Activated naive CD4-positive, alpha-beta T cell treated with anti-CD3 and anti-CD28 coated beads, Interleukin-2, amount 50 U/mL, for 24 hours (primary cell): ENCODE data around the gene RASA4B.
A peak's percentile ranks its signal among the peaks of the same experiment; 100 is the strongest.

Experiments used
- H3K27ac Mint-ChIP-seq: one replicate; pipeline ENCODE4 v1.8.0; 2021; ENCODE audit warnings: mild to moderate bottlenecking, mixed read lengths
- H3K27me3 Mint-ChIP-seq: one replicate; pipeline ENCODE4 v1.8.0; 2021; ENCODE audit warnings: mixed read lengths
- H3K36me3 Mint-ChIP-seq: one replicate; pipeline ENCODE4 v1.8.0; 2021; ENCODE audit warnings: mixed read lengths
- H3K4me1 Mint-ChIP-seq: one replicate; pipeline ENCODE4 v1.8.0; 2021; ENCODE audit warnings: mixed read lengths
- H3K4me3 Mint-ChIP-seq: one replicate; pipeline ENCODE4 v1.8.0; 2021; ENCODE audit warnings: mild to moderate bottlenecking, mixed read lengths
- H3K9me3 Mint-ChIP-seq: one replicate; pipeline ENCODE4 v1.8.0; 2021; ENCODE audit warnings: mixed read lengths

Gene RASA4B

GRCh38 chr7:102451371-102452054 is 66.1 kb downstream of the RASA4B start:
- H3K9me3 Mint-ChIP-seq, result no peaks in the 10 kb centered on the region
- no peak overlapping the region for H3K4me3 Mint-ChIP-seq
- H3K36me3 Mint-ChIP-seq, result no peaks in the 10 kb centered on the region
- no peaks in the 10 kb centered on the region for H3K4me1 Mint-ChIP-seq
- H3K27me3 Mint-ChIP-seq, result no peaks in the 10 kb centered on the region
- no peak overlapping the region for H3K27ac Mint-ChIP-seq

GRCh38 chr7:102450242-102450641 is 67.3 kb downstream of the RASA4B start:
- Mint-ChIP-seq H3K27ac (no peak overlapping the region), H3K27me3 (no peaks in the 10 kb centered on the region), H3K4me3 (no peak overlapping the region), H3K36me3 (no peaks in the 10 kb centered on the region), H3K9me3 (no peaks in the 10 kb centered on the region), H3K4me1 (no peaks in the 10 kb centered on the region)

- Mint-ChIP-seq H3K4me3 (no peak overlapping the region), H3K36me3 (no peaks in the 10 kb centered on the region), H3K27ac (peak overlapping the region; percentile 74), H3K27me3 (no peaks in the 10 kb centered on the region), H3K9me3 (no peaks in the 10 kb centered on the region), H3K4me1 (no peaks in the 10 kb centered on the region)
Measured at GRCh38 chr7:102449136-102449535, 68.4 kb downstream of the RASA4B start.

- Mint-ChIP-seq H3K27ac (no peak overlapping the region), H3K9me3 (no peaks in the 10 kb centered on the region), H3K36me3 (no peaks in the 10 kb centered on the region), H3K27me3 (no peaks in the 10 kb centered on the region), H3K4me1 (no peaks in the 10 kb centered on the region), H3K4me3 (no peak overlapping the region)
Measured at GRCh38 chr7:102447311-102447710, 70.3 kb downstream of the RASA4B start.

GRCh38 chr7:102446387-102447156 is 71.0 kb downstream of the RASA4B start:
- Mint-ChIP-seq H3K4me3 (no peak overlapping the region), H3K36me3 (no peaks in the 10 kb centered on the region), H3K9me3 (no peaks in the 10 kb centered on the region), H3K4me1 (no peaks in the 10 kb centered on the region), H3K27ac (no peak overlapping the region), H3K27me3 (no peaks in the 10 kb centered on the region)

- no peaks in the 10 kb centered on the region for H3K4me1 Mint-ChIP-seq
- H3K27ac Mint-ChIP-seq, result no peak overlapping the region
Measured at GRCh38 chr7:102445674-102446071, 71.9 kb downstream of the RASA4B start.

GRCh38 chr7:102444961-102445673 is 72.5 kb downstream of the RASA4B start:
- Mint-ChIP-seq H3K4me1 (no peaks in the 10 kb centered on the region), H3K36me3 (no peaks in the 10 kb centered on the region), H3K9me3 (no peaks in the 10 kb centered on the region), H3K27me3 (no peaks in the 10 kb centered on the region), H3K27ac (no peak overlapping the region), H3K4me3 (no peak overlapping the region)

More at GRCh38 chr7:102445674-102446071, 71.9 kb downstream of the RASA4B start:
- H3K27me3 Mint-ChIP-seq, result no peaks in the 10 kb centered on the region
- no peak overlapping the region for H3K4me3 Mint-ChIP-seq
- H3K9me3 Mint-ChIP-seq, result no peaks in the 10 kb centered on the region
- H3K36me3 Mint-ChIP-seq, result no peaks in the 10 kb centered on the region

- Mint-ChIP-seq H3K36me3 (no peaks in the 10 kb centered on the region), H3K27ac (no peak overlapping the region), H3K9me3 (no peaks in the 10 kb centered on the region), H3K27me3 (no peaks in the 10 kb centered on the region), H3K4me3 (no peak overlapping the region), H3K4me1 (peaks cover 15% of the 10 kb centered on the region)
Measured at GRCh38 chr7:102439963-102440795, 77.4 kb downstream of the RASA4B start.

GRCh38 chr7:102436118-102436517 is 81.5 kb downstream of the RASA4B start:
- H3K27me3 Mint-ChIP-seq, result no peaks in the 10 kb centered on the region
- H3K27ac Mint-ChIP-seq, result peak overlapping the region; percentile 23
- peaks cover 34% of the 10 kb centered on the region for H3K4me1 Mint-ChIP-seq
- peak overlapping the region; percentile 42 for H3K4me3 Mint-ChIP-seq
- no peaks in the 10 kb centered on the region for H3K36me3 Mint-ChIP-seq
- no peaks in the 10 kb centered on the region for H3K9me3 Mint-ChIP-seq

GRCh38 chr7:102434039-102434486 is 83.5 kb downstream of the RASA4B start:
- peak overlapping the region; percentile 86 for H3K4me3 Mint-ChIP-seq
- H3K27me3 Mint-ChIP-seq, result no peaks in the 10 kb centered on the region
- H3K4me1 Mint-ChIP-seq, result peaks cover 55% of the 10 kb centered on the region
- no peaks in the 10 kb centered on the region for H3K36me3 Mint-ChIP-seq
- H3K27ac Mint-ChIP-seq, result peak overlapping the region; percentile 79
- H3K9me3 Mint-ChIP-seq, result no peaks in the 10 kb centered on the region

- Mint-ChIP-seq H3K27me3 (no peaks in the 10 kb centered on the region), H3K4me1 (peaks cover 57% of the 10 kb centered on the region), H3K27ac (peak within 1 kb of the TSS; percentile 79), H3K9me3 (no peaks in the 10 kb centered on the region), H3K4me3 (peak within 1 kb of the TSS; percentile 86), H3K36me3 (no peaks in the 10 kb centered on the region)
Measured at GRCh38 chr7:102433219-102434038, 84.1 kb downstream of the RASA4B start, which contains the start of gene ORAI2. ORAI2 (plus strand) TSS chr7:102433575; CDS start chr7:102438957, 5,382 bp downstream.
